SU-DHL-6 (cell line): ENCODE results near the gene MRPL41.

ENCODE experiments used
- EZH2phosphoT487 ChIP-seq: fragments of 200-600 bp; sonication (generic), shearing (Covaris generic); conservative IDR thresholded peaks from 2 replicates; pipeline ENCODE4 v1.6.1; 2018; ENCODE audit warnings: mild to moderate bottlenecking, antibody characterized with exemption, low read length, moderate library complexity, mixed read lengths
- TF ChIP-seq, protein P1 (sequence below): fragments of 200-600 bp; sonication (generic); IDR thresholded peaks from one replicate; pipeline ENCODE4 v1.5.1; 2017; ENCODE audit warnings: antibody characterized with exemption, mild to moderate bottlenecking, low read length, moderate library complexity; ENCODE audit not compliant: insufficient read depth, poor library complexity, severe bottlenecking

DNA sequence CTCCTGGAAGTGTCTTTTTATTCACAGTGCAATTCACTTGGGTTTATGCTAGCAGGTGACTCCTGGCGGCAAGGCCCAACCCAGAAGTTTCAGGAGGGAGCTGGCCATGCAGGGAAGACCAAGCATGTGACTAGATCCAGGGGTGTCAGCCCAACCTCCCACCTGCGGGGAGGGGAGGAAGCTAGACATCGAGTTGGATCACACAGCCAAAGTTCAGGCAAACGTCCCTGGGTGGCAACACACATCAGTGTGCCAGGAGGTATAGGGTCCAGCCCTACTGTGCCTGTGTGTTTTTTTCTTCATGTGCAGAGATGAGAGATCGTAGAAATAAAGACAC, 26.7 kb upstream of the MRPL41 start:
- TF ChIP-seq, protein P1, sequence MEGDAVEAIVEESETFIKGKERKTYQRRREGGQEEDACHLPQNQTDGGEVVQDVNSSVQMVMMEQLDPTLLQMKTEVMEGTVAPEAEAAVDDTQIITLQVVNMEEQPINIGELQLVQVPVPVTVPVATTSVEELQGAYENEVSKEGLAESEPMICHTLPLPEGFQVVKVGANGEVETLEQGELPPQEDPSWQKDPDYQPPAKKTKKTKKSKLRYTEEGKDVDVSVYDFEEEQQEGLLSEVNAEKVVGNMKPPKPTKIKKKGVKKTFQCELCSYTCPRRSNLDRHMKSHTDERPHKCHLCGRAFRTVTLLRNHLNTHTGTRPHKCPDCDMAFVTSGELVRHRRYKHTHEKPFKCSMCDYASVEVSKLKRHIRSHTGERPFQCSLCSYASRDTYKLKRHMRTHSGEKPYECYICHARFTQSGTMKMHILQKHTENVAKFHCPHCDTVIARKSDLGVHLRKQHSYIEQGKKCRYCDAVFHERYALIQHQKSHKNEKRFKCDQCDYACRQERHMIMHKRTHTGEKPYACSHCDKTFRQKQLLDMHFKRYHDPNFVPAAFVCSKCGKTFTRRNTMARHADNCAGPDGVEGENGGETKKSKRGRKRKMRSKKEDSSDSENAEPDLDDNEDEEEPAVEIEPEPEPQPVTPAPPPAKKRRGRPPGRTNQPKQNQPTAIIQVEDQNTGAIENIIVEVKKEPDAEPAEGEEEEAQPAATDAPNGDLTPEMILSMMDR = no peak
- TF ChIP-seq EZH2phosphoT487 = no peak
